Small intestine (tissue), 7 donors: ENCODE results near the gene ST6GALNAC6. TPM values are rescaled to one million over a fixed set of nuclear protein-coding genes. Genes with fewer than 3 reads are reported as not detected.
"Not testable (repeated sequence)": the region's sequence is repeated elsewhere in the genome, so short reads cannot be mapped to it uniquely, and the experiment has no call there.

Experiments
- DNase-seq, 2 donors: peaks; one replicate each; pipeline versions ENCODE4 v3.0.0 to v3.0.0-alpha.2; 2013
- FAIRE-seq: peaks from 2 replicates; lab custom pipeline; 2012; peaks lifted over from hg19 to GRCh38; lab: Jason Lieb, UNC
- H3K27ac ChIP-seq, 3 donors: one replicate each; pipeline ENCODE4 v1.5.1; 2013; ENCODE audit warnings: low read length in 2 of 3, mild to moderate bottlenecking in 2 of 3, control low read depth in 1 of 3, inconsistent platforms in 1 of 3, low read depth in 1 of 3, moderate library complexity in 1 of 3
- H3K27me3 ChIP-seq, 3 donors: one replicate each; pipeline ENCODE4 v1.6.1; 2013; ENCODE audit warnings: low read length in 3 of 3, inconsistent platforms in 1 of 3; ENCODE audit not compliant: control insufficient read depth in 3 of 3, insufficient read depth in 3 of 3
- H3K36me3 ChIP-seq, 3 donors: one replicate each; pipeline ENCODE4 v1.6.1; 2013; ENCODE audit warnings: low read length in 3 of 3, inconsistent platforms in 1 of 3, low read depth in 1 of 3, mild to moderate bottlenecking in 1 of 3, moderate library complexity in 1 of 3; ENCODE audit not compliant: control insufficient read depth in 3 of 3, insufficient read depth in 2 of 3
- H3K4me1 ChIP-seq, 3 donors: one replicate each; pipeline ENCODE4 v1.6.1; 2013; ENCODE audit warnings: low read length in 2 of 3, inconsistent platforms in 1 of 3, low read depth in 1 of 3, mild to moderate bottlenecking in 1 of 3, moderate library complexity in 1 of 3; ENCODE audit not compliant: control insufficient read depth in 3 of 3, insufficient read depth in 2 of 3
- H3K4me3 ChIP-seq, 3 donors: one replicate each; pipeline ENCODE4 v1.5.1; 2013; ENCODE audit warnings: low read length in 3 of 3, control low read depth in 1 of 3, inconsistent platforms in 1 of 3, low read depth in 1 of 3, mild to moderate bottlenecking in 1 of 3, moderate library complexity in 1 of 3
- H3K9me3 ChIP-seq, 2 donors: one replicate each; pipeline ENCODE4 v1.6.1; 2013; ENCODE audit warnings: low read depth in 1 of 2, low read length in 1 of 2; ENCODE audit not compliant: control insufficient read depth in 2 of 2, insufficient read depth in 1 of 2
- WGBS, 3 donors: extraction: QIAGEN DNeasy Blood & Tissue Kit; methylation state at CpG; one replicate each; pipeline ENCODE4 v1.1.7; 2013; 5-methylcytosine and 5-hydroxymethylcytosine counted together
- polyA plus RNA-seq, 4 donors: library from polyadenylated mRNA; stranded (reverse) in 3 of 4; unstranded in 1 of 4; fragments of 200-250 nt in 3 of 4; fragments of 120-200 nt in 1 of 4; gene quantifications; one replicate each; pipeline versions ENCODE4 v1.2.1 to v1.2.3, GENCODE V29; 2013
- donor health status: healthy with polysubstance abuse.
- donor health status: control.
- donor health status: control.
- donor health status: Bipolar disorder and iron deficiency.
- donor health status: healthy.

Gene ST6GALNAC6
- polyA plus RNA-seq, 4 donors = 2.2 to 31.8 (median 11.8) TPM

GRCh38 chr9:127873223-127873691 is 26.1 kb downstream of the ST6GALNAC6 start:
- WGBS, 3 donors = 75 to 83% (median 81%) methylated on average over 18 to 19 of the region's 19 CpGs
- H3K36me3 ChIP-seq = peaks cover 0 to 27% (median 0%) of the 10 kb centered on the region in 3 donors
- H3K4me3 ChIP-seq = no peak overlapping the region
- H3K27me3 ChIP-seq = peaks cover 0 to 8% (median 0%) of the 10 kb centered on the region in 3 donors
- DNase-seq (no peak), FAIRE-seq (no peak)
- H3K4me1 ChIP-seq = peaks cover 3 to 23% (median 3%) of the 10 kb centered on the region in 3 donors
- H3K27ac ChIP-seq = no peak overlapping the region
- no peaks in the 10 kb centered on the region for H3K9me3 ChIP-seq

- H3K27ac ChIP-seq = no peak overlapping the region
- FAIRE-seq = no peak
- H3K9me3 ChIP-seq = no peaks in the 10 kb centered on the region
- no peak for DNase-seq
- WGBS, 3 donors = 91 to 97% (median 92%) methylated on average over 20 of the region's 20 CpGs
- peaks cover 0 to 3% (median 0%) of the 10 kb centered on the region in 3 donors for H3K27me3 ChIP-seq
- peaks cover 0 to 30% (median 0%) of the 10 kb centered on the region in 3 donors for H3K36me3 ChIP-seq
- peaks cover 3 to 17% (median 3%) of the 10 kb centered on the region in 3 donors for H3K4me1 ChIP-seq
- no peak overlapping the region for H3K4me3 ChIP-seq
Measured at GRCh38 chr9:127872369-127873222, 26.8 kb downstream of the ST6GALNAC6 start.

GRCh38 chr9:127871531-127871930 is 27.9 kb downstream of the ST6GALNAC6 start:
- Histone ChIP-seq H3K9me3 (no peaks in the 10 kb centered on the region), H3K4me3 (no peak overlapping the region), H3K4me1 (peaks cover 3 to 11% (median 3%) of the 10 kb centered on the region in 3 donors), H3K27ac (no peak overlapping the region), H3K27me3 (no peaks in the 10 kb centered on the region), H3K36me3 (peaks cover 0 to 34% (median 0%) of the 10 kb centered on the region in 3 donors)
- DNase-seq (no peak), FAIRE-seq (no peak)
- WGBS, 3 donors = 88 to 91% (median 88%) methylated on average over 9 of the region's 9 CpGs

GRCh38 chr9:127870887-127871286 is 28.5 kb downstream of the ST6GALNAC6 start:
- FAIRE-seq (no peak), DNase-seq (no peak)

GRCh38 chr9:127870153-127870491 is 29.3 kb downstream of the ST6GALNAC6 start:
- not testable (repeated sequence) for FAIRE-seq, H3K9me3 ChIP-seq, H3K27ac ChIP-seq, H3K4me3 ChIP-seq, H3K4me1 ChIP-seq, H3K27me3 ChIP-seq, DNase-seq
- WGBS, 3 donors = 64 to 75% (median 68%) methylated on average over 7 to 9 of the region's 9 CpGs
- H3K36me3 ChIP-seq = peaks cover 0 to 34% (median 0%) of the 10 kb centered on the region in 3 donors

More at GRCh38 chr9:127870887-127871286, 28.5 kb downstream of the ST6GALNAC6 start:
- Histone ChIP-seq H3K27ac (no peak overlapping the region), H3K9me3 (no peaks in the 10 kb centered on the region), H3K36me3 (peaks cover 0 to 34% (median 0%) of the 10 kb centered on the region in 3 donors), H3K27me3 (no peaks in the 10 kb centered on the region), H3K4me3 (no peak overlapping the region), H3K4me1 (peaks cover 0 to 4% (median 3%) of the 10 kb centered on the region in 3 donors)
- 83 to 87% (median 87%) methylated on average over 12 of the region's 12 CpGs for WGBS, 3 donors

GRCh38 chr9:127869310-127870152 is 29.9 kb downstream of the ST6GALNAC6 start:
- Histone ChIP-seq H3K27ac (no peak overlapping the region), H3K4me1 (no peaks in the 10 kb centered on the region), H3K36me3 (peaks cover 0 to 34% (median 0%) of the 10 kb centered on the region in 3 donors), H3K4me3 (no peak overlapping the region), H3K9me3 (no peaks in the 10 kb centered on the region), H3K27me3 (no peaks in the 10 kb centered on the region)
- WGBS, 3 donors = 63 to 72% (median 63%) methylated on average over 17 to 18 of the region's 18 CpGs
- DNase-seq (peak; percentile 85), FAIRE-seq (no peak)

GRCh38 chr9:127868278-127868902 is 31.0 kb downstream of the ST6GALNAC6 start:
- H3K4me3 ChIP-seq = no peak overlapping the region
- no peak for FAIRE-seq
- DNase-seq = no peak
- no peaks in the 10 kb centered on the region for H3K27me3 ChIP-seq
- peaks cover 0 to 27% (median 0%) of the 10 kb centered on the region in 3 donors for H3K36me3 ChIP-seq
- no peaks in the 10 kb centered on the region for H3K9me3 ChIP-seq
- H3K4me1 ChIP-seq = no peaks in the 10 kb centered on the region
- no peak overlapping the region for H3K27ac ChIP-seq
- WGBS, 3 donors = 92 to 95% (median 94%) methylated on average over 17 to 18 of the region's 18 CpGs
